GM19240 (cell line): ENCODE results near the gene AIG1.
"Not testable (repeated sequence)": the region's sequence is repeated elsewhere in the genome, so short reads cannot be mapped to it uniquely, and the experiment has no call there.

Source experiments
- DNase-seq: peaks from one replicate; pipeline ENCODE4 v3.0.0; 2011; ENCODE audit warnings: low spot score; ENCODE audit not compliant: insufficient read length

The AIG1 gene

DNA sequence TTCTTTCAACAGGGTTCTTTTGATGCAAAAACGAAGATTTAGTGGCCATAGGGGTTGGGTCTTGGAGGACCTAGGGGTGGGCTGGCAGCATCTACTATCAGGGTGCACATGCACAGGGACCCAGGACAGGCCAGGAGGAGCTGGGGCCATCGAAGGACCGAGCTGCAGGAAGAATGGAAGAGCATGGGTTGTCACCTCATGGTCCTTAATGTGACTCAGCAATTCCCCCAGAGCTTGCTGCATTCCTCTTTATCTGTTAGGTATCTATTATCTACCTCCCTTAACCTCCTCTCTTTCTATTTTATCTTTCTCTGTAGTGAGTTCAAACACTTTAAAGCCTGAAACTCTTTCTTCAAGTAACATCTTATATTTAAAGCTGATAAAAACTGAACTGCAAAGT, 167.0 kb downstream of the AIG1 start:
- DNase-seq, result no peak

DNA sequence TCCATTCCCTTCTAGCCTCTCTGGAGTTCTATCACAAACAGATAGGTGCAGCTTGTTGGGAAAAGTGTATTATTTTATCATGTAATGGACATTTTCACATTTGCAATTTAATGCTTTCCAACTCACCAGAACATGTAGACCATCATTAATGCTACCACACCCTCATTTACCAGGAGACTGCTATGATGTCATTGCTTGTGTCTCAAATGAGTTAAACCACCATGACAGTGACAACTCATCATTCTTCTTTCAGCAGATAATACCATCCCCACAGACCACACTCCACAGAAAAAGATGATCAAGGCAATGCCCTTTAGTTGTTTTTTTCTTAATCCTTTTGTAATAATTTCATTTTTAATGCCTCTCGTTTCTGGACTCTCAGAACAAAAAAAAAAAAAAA, 168.7 kb downstream of the AIG1 start:
- no peak for DNase-seq

DNA sequence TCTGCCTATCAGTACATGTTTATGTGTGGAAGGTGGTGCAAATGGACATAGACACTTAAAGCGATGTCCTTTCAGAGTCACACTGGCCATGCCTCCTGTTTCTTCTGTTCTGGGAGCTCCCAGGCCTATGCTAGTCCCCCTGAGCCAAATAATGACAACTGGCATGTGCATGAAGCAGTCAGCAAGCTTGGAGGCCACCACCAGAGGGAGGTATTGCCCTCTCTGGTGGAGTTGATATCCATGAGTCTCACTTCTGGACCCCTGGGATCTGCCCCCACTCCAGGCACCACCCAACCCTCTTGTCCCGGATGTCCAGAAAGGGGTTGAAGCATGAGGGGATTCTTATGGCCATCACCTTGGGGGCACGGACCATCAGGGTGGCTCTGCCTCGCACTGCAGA, 172.2 kb downstream of the AIG1 start:
- peak; percentile 30 for DNase-seq

DNA sequence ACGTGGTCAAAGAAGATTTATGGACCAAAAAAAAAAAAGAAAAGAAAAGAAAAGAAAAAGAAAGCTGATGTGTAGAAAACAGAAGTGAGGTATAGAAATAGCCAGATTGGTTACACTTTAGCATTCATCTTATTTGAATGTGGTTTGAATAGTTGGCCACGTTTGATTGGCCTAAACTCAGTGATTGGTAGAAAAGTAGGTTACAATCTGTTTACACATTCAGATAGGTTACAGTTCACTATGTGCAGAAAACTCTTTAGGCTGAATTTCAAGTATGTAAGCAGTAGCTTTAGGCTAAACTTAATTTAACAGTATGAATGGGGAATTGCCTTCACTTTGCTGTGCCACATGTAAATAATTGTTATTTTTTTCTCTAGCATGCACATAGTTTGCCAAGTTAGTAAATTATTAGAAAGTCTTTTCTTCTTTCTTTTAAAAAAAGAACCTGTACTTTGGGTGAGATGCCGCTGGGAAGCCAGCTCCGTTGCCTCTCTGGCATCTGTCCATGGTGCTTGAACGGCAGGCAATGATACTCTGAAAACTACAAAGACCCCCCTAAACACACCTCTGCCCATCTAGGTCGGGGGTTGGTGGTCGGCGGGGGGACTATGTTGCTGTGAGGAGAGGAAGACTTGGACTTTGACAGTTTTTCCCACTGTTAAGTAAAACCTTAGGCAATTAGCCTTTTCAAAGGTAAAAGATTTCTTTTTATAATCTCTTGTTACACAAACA, 173.0 kb downstream of the AIG1 start:
- DNase-seq, result no peak

DNA sequence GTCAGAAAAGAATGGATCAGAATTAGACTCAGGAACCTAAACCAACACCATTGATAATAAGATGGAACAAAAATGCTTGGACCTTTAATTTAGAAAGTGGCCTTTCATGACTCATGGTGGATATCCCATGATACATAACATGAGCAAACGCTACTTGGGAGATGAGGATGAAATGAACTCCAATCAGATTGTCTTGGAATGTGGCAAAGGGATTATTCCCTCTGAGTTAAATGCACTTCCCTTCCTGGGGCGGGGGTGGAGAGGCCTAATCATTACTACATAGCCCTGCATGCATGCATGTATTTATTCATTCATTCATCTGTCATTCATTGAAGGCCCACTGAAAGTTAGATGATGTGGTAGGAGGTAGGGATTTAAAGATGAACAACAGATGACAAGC, 174.0 kb downstream of the AIG1 start:
- DNase-seq, result no peak

DNA sequence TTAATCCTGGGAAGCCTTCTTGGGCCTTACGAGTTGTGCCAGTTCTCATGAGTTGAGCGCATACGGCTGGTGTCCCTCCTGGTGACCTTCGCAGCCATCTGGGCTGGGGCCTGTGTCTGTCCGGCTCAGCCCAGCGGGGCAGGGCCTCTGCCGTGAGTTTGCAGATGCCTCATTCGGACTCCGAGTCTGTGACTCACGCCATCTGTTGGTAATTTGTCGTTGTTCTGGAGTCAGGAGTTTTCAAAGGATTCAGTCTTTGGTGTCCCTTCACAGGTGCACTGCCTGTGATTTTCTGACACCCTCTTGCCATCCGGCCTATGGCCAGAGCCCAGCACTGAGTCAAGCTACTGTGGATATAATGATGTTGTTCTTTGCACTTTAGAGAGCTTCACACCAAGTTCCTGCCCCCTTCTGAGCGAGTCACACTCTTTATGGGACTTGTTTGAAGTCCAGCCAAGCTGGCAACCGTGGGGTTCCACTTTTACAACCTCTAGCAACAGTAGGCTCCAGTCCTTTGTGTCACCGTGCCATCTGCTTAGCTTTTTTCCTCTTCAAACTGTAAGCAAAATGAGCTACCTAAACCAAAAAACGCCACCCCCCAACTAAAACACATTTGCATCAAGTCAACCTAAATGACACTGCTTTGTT, 175.6 kb downstream of the AIG1 start:
- DNase-seq, result no peak

DNA sequence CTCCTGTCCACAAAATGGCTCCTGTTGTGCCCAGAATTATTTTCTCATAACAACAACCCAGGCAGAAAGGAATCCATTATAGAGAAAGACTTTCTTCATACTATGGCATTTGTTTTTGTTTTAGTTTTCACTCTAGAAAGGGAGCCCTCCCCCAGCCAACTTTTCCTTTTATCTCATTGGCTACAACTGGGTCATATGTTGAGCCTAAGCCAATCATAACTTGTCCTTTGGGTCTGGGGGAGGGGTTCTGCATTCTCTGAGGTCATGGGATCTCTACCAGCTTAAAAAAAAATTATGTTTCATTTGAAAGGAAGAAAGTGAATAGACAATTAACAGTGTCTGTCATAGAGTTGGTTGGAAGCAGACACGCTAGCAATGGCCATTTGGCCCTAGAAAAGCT, 177.6 kb downstream of the AIG1 start:
- DNase-seq, result no peak

DNA sequence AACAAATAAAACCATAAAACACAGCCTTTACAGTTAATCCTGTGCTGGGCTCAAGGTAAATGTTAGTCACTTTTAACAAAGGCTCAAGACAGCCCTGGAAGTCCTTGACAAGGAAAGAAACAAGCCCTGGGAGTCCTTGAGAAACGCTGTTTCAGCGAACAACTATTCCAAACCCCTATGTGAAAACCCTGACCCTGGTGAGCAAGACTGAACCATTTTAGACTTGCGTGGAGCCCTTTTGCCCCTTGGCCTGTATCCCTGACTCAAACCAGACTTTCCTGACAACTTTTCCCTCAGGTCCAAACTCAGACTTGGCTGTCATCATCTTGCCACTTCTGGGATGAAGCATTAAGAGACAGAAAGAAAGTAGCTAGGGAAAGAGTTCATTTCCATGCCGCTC, 180.4 kb downstream of the AIG1 start:
- no peak for DNase-seq

DNA sequence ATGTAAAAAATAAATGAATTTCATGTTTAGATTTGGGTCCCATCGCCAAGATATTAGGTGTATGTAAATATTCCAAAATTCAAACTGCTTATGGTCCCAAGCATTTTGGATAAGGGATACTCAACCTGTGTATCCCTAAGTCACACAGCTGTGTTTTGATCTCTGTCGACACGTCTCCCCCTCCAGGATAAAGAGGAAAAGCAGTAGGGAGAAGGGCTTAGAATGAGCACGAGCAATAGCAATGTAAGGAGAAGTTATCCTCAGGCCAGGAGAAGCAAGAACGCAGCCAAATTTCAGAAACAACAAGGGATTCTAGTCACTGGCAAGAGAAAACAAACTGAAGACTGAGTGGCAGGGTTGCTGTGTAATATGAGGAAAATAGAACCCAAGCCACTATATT, 181.2 kb downstream of the AIG1 start:
- no peak for DNase-seq

DNA sequence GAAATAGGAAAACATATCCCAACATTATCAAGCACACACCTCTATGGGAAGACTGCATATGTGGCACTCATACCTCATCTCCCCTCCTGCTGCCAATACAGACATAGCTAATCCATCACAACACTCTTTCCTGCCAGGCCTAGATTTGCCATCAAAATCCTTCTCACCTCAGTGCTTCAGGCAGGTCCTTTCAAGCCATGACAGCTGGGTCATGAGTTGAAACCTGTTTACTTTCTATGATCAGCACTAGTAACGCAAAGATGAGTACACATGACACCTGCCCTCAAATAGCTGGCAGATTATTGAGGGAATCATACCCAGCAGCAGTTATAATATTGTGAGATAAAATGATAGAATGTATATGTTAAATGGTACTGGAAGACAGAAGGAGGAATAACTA, 183.1 kb downstream of the AIG1 start:
- DNase-seq, result no peak

DNA sequence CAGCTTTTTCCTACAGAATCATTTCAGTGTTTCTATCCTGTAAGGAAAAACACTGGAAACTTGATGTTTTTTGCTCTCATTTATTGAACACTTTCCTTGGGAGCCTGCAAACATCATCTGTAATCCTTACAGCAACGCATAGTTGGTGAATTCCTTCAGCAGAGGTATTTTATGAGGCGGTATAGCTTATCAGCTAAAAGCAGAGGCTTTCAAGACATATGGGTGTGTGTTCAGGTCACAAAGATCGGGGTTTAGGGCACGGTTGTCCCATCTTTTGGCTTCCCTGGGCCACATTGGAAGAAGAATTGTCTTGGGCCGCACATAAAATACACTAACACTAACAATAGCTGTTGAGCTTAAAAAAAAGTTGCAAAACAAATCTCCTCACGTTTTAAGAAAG, 185.0 kb downstream of the AIG1 start:
- DNase-seq, result no peak

DNA sequence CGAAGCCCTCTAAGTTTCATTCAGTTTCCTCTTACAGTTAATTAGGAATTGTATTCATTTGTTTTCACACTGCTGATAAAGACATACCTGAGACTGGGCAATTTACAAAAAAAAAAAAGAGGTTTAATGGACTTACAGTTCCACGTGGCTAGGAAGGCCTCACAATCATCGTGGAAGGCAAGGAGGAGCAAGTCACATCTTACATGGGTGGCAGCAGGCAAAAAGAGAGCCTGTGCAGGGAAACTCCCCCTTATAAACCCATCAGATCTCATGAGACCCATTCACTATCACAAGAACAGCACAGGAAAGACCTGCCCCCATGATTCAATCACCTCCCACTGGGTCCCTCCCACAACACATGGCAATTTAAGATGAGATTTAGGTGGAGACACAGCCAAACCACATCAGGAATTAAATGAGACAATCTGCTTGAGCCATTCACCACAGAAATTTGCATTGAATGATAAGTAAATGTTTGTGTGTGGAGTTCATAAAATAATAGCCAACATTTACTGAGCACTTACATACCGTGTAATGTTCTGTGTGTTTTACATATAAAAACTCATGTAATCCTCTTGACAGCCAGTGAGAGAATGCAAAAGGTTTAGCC, 185.6 kb downstream of the AIG1 start:
- DNase-seq, result not testable (repeated sequence)

DNA sequence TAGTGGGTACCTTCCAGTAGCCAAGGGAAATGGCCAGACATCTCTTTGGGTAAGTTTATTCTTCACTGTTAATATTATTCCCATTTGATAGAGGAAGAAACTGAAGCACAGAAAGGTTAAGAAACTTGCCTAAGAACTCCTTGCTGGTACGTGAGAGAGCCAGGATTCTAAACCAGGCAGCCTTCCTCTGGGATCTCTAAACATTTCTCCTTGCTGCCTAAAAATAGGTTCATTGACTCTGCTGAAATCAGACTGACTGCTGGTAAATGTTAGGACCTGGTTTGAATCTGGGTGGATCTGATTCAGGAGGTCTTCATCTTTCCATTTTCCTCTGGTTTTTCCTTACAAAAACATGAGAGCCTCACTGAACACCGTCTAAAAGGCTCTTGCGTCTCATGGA, 186.9 kb downstream of the AIG1 start:
- no peak for DNase-seq

DNA sequence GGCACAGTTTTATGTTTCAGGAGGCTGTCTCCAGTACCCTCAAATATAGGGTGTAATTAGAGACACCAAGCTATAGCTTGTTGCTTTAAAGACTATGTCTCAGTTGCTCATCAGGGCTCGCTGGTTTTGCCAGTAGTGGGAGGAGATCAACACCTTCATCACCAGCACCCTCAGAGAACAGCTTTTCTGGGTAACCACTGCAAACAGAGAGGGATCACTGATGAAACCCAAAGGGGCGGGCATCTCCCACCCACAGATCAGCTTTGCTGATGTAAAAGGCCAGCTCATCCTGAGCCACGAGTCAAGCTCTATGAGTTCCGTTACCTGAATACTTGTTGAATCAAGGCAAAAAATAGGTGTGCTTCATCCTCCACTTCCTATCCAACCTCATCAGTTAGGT, 187.7 kb downstream of the AIG1 start:
- no peak for DNase-seq

DNA sequence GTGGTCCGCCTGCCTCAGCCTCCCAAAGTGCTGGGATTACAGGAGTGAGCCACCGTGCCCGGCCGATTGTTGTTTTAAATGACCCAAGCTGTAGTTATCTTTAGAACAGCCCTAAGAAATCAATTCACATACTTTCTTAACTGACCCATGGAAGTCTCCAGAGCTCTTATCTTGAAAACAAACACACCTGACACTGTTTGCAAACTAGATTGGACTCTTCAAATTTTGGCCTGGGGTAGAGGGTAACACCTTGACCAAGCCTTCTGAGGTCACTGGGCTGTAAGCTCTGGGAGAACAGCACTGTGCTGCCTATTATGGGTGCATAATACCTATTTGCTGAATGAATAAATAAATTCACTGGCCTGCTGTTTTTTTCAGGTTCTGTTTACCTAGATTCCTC, 190.6 kb downstream of the AIG1 start:
- no peak for DNase-seq

DNA sequence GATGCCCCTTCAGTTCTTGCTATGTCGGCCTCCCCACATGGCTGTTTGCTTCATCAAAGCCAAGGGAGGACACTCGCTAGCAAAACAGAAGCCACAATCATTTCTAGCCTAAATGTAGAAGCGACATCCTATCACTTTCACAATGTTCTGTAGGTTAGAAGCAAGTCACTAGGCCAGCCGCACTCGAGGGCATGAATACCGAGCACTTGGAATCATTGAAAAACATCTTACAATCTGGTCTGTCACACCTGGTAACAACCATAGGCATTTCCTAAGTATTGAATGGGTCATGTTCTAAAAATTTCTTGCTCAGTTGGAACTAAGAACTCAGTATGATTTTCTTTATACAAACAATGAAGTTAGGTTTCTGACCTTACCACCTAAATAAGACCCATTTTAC, 192.3 kb downstream of the AIG1 start:
- DNase-seq, result no peak

DNA sequence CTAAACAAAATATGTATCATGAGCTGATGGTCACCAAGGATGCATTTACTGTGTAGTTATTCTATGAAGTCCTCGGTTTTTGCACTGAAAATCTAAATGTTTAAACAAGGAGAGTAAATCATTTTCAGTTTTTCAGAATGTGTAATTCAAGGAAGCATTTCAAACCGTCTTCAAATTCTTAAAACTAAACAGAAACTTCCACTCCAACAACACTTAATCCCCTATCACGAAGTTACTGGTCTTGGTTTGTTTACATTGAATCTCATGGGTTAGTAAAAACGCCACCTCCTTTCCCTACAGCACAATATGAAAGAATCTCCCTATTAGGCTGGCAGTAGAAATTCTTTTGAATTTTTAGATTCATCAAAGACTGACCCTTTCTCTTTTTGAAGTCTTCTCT, 192.9 kb downstream of the AIG1 start:
- no peak for DNase-seq

DNA sequence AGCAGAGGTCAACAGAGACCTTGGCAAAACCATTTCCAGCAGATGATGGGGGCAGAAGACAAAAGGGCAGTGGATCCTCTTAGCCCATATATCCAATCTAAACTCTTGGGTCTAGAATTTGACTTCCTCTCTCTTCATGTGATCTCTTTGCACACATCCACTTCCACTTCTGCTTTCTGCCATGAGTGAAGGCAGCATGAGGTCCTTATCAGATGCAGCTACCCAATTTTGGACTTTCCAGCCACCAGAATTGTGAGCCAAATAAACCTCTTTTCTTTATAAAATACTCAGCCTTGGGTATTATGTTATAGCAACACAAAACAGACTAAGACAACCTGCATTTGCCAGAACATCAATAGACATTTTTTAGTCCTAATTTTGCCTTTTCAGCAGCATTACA, 198.3 kb downstream of the AIG1 start:
- DNase-seq, result no peak

DNA sequence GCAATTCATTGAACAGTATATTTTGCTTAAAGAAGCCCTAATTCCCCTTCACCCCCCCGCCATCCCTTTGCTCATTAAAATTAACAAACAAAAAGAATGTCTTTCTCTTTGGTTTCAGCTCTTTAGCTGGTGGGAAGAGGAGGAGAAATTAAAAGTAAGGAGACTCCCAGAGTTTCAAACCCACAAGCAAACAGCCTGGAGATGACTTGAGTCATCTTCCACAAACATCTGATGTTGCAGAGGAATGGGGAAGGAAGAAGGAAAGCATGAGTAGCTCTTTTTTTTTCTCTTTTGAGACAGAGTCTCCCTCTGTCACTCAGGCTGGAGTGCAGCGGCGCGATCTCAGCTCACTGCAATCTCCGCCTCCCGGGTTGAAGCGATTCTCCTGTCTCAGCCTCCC, 200.2 kb downstream of the AIG1 start:
- no peak for DNase-seq

DNA sequence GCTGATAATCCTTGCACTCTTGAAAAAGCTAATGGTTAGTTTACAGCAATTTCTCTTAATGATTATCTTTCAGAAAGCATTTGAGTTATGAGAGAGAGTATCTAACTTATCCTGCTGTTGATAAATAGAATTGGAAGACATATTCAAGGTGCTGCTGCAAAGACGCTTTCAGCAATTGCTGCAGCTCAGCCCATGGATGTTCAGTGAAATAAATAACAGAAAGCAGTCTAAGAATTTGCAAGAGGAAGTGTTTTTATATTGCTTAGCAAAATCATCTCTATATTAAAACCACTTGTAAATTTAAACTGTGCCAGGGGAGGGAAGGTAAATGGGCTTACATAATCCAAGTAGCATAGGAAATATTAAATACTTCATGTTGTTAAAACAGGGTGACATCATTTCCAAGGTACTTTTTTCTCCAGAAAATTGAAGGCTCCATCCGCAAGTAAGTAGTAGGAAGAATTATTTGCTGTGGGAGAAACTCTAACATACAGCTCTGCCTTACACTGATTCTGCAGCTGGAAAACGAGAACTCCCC, 201.3 kb downstream of the AIG1 start:
- DNase-seq, result no peak

DNA sequence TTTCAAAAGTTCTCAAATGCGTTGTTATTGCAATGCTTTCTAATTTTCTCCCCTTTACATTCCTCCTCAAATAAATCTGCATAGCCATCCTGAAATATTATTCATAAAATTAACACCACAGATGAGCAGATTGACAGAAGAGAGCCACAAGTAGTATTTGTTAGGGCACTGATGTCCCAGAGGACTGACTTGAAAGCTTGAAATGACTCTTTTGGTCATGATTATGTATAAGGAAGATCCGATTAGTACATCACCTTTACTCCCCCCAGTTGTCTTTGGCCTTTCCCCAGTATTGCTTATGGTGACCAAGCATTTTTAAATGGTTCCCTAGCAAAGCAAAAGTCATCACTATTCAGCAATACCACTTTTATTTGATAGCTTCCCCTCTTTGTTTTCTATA, 202.2 kb downstream of the AIG1 start:
- no peak for DNase-seq

DNA sequence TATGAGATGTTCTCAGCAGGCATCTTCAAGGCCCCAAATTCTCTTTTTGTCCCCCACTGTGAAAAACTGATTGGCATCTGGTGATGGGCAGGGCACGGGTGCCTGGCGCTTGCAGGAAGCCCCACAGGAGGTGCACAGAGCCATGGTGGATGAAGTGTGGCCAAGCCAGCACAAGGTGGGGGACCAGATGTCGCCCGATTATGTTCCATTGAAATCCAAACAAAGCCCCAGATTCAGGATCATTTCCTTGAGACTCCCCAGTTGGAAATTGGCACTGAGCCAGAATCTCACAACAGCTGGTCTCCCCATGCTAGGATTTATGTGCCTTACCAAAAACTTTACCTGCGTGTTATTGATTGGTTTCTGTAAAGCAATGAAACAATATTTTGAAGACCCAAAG, 203.7 kb downstream of the AIG1 start:
- no peak for DNase-seq
